Keratinocyte (primary cell): ENCODE data around the gene DMRTB1. TPM values are rescaled to one million over a fixed set of nuclear protein-coding genes. Genes with fewer than 3 reads are reported as not detected.

ENCODE experiments used
- DNase-seq: peaks from one replicate; pipeline ENCODE4 v3.0.0-alpha.2; 2011; ENCODE audit warnings: low read depth, missing footprints, low spot score
- FAIRE-seq: peaks from 2 replicates; lab custom pipeline; 2011; peaks lifted over from hg19 to GRCh38; lab: Jason Lieb, UNC
- H2AFZ ChIP-seq: 2 replicates; pipeline ENCODE4 v1.6.0; 2012; ENCODE audit warnings: low read length, control low read depth, inconsistent platforms; ENCODE audit not compliant: control insufficient read depth
- H3K27ac ChIP-seq: 2 replicates; pipeline ENCODE4 v1.5.1; 2011; ENCODE audit warnings: low read length; ENCODE audit not compliant: control insufficient read depth, insufficient read depth
- H3K27me3 ChIP-seq: 3 replicates; pipeline ENCODE4 v1.6.0; 2011; ENCODE audit warnings: low read length; ENCODE audit not compliant: control insufficient read depth, insufficient read depth; ENCODE audit errors: extremely low read depth
- H3K36me3 ChIP-seq, 2 experiments: 2 replicates in 1 of 2; 3 replicates in 1 of 2; pipeline ENCODE4 v1.5.1; 2011; ENCODE audit warnings: low read length in 2 of 2, mild to moderate bottlenecking in 1 of 2; ENCODE audit not compliant: control insufficient read depth in 2 of 2, insufficient read depth in 2 of 2; ENCODE audit errors: extremely low read depth in 1 of 2
- H3K4me1 ChIP-seq: 3 replicates; pipeline ENCODE4 v1.5.1; 2011; ENCODE audit warnings: low read length; ENCODE audit not compliant: control insufficient read depth, insufficient read depth; ENCODE audit errors: extremely low read depth
- H3K4me2 ChIP-seq: 3 replicates; pipeline ENCODE4 v1.6.0; 2011; ENCODE audit warnings: low read depth, low read length; ENCODE audit not compliant: control insufficient read depth, insufficient read depth; ENCODE audit errors: extremely low read depth
- H3K4me3 ChIP-seq, 3 experiments: fragments of 200-600 bp in 1 of 3; sonication (generic) in 1 of 3; 2 replicates in 2 of 3; 3 replicates in 1 of 3; pipeline ENCODE4 v1.5.1; 2011 to 2016; ENCODE audit warnings: low read length in 3 of 3, mild to moderate bottlenecking in 3 of 3, control low read depth in 2 of 3, inconsistent platforms in 1 of 3, low read depth in 1 of 3, mixed read lengths in 1 of 3, mixed run types in 1 of 3, moderate library complexity in 1 of 3; ENCODE audit not compliant: control insufficient read depth in 2 of 3, insufficient read depth in 2 of 3; ENCODE audit errors: extremely low read depth in 1 of 3
- H3K79me2 ChIP-seq: 2 replicates; pipeline ENCODE4 v1.6.0; 2012; ENCODE audit warnings: low read length; ENCODE audit not compliant: control insufficient read depth, insufficient read depth
- H3K9ac ChIP-seq: 3 replicates; pipeline ENCODE4 v1.6.0; 2011; ENCODE audit warnings: low read length; ENCODE audit not compliant: control insufficient read depth, insufficient read depth; ENCODE audit errors: extremely low read depth
- H3K9me1 ChIP-seq: 3 replicates; pipeline ENCODE4 v1.6.0; 2011; ENCODE audit warnings: low read length; ENCODE audit not compliant: control insufficient read depth, insufficient read depth; ENCODE audit errors: extremely low read depth
- H3K9me3 ChIP-seq: 2 replicates; pipeline ENCODE4 v1.5.1; 2012; ENCODE audit warnings: low read depth, low read length; ENCODE audit not compliant: control insufficient read depth
- H4K20me1 ChIP-seq: 3 replicates; pipeline ENCODE4 v1.6.0; 2011; ENCODE audit warnings: low read length; ENCODE audit not compliant: control insufficient read depth, insufficient read depth; ENCODE audit errors: extremely low read depth
- EZH2 ChIP-seq: IDR thresholded peaks from one replicate; pipeline ENCODE4 v1.6.1; 2012; ENCODE audit warnings: inconsistent platforms, mild to moderate bottlenecking, low read length, moderate library complexity
- dilution Hi-C: fragments of 300-500 bp; cut with MboI; formaldehyde crosslinking; loops from one replicate; pipeline ENCODE4 v1.7.0; 2020; ENCODE audit warnings: low sequenced_read_pairs; ENCODE audit not compliant: extremely low pct_ligation_motif_present
- polyA plus RNA-seq, 5 experiments: library from polyadenylated mRNA; depleted of rRNA in 3 of 5; stranded (reverse) in 3 of 5; stranded (forward) in 1 of 5; unstranded in 1 of 5; fragments of >200 nt; gene quantifications; 1 replicate in 1 of 5; 2 replicates in 3 of 5; 3 replicates in 1 of 5; pipeline versions ENCODE4 v1.2.1 to v1.2.3, GENCODE V29; 2011 to 2012; ENCODE audit warnings: missing spikeins in 2 of 5, low read depth in 1 of 5, low replicate concordance in 1 of 5
- TF ChIP-seq, protein P1 (sequence below), 3 experiments: IDR thresholded peaks in 1 of 3; conservative IDR thresholded peaks in 1 of 3; optimal IDR thresholded peaks in 1 of 3; 2 replicates in 2 of 3; 3 replicates in 1 of 3; pipeline versions ENCODE3 to v1.5.1; 2011; ENCODE audit warnings: low read length in 3 of 3, mild to moderate bottlenecking in 3 of 3, moderate library complexity in 2 of 3, control low read depth in 1 of 3, inconsistent platforms in 1 of 3; ENCODE audit not compliant: insufficient read depth in 2 of 3; ENCODE audit errors: extremely low read depth in 1 of 3

The DMRTB1 gene
- polyA plus RNA-seq, 1 donor (not counting 4 experiments of a cell fraction or from before 2014, with no cell fraction given), result not detected

DNA sequence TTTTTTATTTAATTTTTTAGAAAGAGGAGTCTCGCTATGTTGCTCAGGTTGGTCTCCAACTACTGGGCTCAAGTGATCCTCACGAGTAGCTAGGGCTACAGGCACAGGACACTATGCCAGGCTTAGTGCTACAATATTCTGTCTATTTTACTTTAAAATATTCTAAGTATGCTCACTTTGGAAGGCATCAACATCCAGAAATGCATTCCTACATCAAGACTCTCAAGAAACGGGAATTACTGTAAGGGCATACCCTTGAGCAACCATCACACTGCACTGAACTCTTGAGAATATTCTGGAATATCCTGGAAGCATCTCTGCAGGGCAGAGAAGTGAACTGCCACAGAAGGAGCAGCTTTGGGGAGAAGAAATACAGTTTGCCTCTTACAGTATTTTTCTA, 565 bp upstream of the DMRTB1 start:
- FAIRE-seq, result no peak
- H2AFZ ChIP-seq, result no peak overlapping the region
- dilution Hi-C loops, result no loop called here

DNA sequence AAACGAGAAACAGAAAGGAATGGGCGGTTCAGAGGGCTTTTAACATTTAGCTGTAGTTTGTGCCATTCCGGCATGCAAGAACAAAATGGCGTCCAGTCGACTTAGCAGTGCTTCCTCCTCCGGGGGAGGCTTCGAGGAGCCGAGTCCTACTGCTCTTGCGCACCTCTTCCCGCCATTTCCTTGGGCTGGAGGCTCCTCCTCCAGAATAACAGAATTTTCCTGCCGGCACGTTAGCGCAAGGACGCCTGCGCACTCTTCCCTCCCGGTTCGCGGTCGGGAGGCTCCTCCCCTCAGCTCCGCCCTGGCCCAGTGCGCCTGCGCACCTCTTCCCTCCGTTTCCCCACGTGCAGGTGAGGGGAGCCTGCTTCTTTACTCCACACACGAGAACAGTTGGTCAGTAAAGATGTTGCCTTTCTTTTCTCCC, 1.0 kb downstream of the DMRTB1 start:
- FAIRE-seq, result no peak
- no peak overlapping the region for H3K4me3 ChIP-seq
- no peaks in the 10 kb centered on the region for H4K20me1 ChIP-seq
- no peak for DNase-seq
- H3K79me2 ChIP-seq, result no peaks in the 10 kb centered on the region
- H3K9ac ChIP-seq, result no peak overlapping the region
- no peak overlapping the region for H3K27ac ChIP-seq
- no peaks in the 10 kb centered on the region for H3K9me3 ChIP-seq
- no peak for TF ChIP-seq EZH2
- no peak overlapping the region for H2AFZ ChIP-seq
- dilution Hi-C loops, result no loop called here
- H3K9me1 ChIP-seq, result no peaks in the 10 kb centered on the region
- no peaks in the 10 kb centered on the region for H3K36me3 ChIP-seq
- H3K4me1 ChIP-seq, result no peaks in the 10 kb centered on the region
- H3K27me3 ChIP-seq, result peaks cover 5% of the 10 kb centered on the region
- no peak overlapping the region for H3K4me2 ChIP-seq

More for the DNA sequence above, 565 bp upstream of the DMRTB1 start:
- H4K20me1 ChIP-seq, result no peaks in the 10 kb centered on the region
- H3K9ac ChIP-seq, result no peak overlapping the region
- no peaks in the 10 kb centered on the region for H3K4me1 ChIP-seq
- H3K79me2 ChIP-seq, result no peaks in the 10 kb centered on the region
- no peak overlapping the region for H3K4me3 ChIP-seq
- H3K27me3 ChIP-seq, result peaks cover 14% of the 10 kb centered on the region
- no peak for DNase-seq
- TF ChIP-seq, protein P1, sequence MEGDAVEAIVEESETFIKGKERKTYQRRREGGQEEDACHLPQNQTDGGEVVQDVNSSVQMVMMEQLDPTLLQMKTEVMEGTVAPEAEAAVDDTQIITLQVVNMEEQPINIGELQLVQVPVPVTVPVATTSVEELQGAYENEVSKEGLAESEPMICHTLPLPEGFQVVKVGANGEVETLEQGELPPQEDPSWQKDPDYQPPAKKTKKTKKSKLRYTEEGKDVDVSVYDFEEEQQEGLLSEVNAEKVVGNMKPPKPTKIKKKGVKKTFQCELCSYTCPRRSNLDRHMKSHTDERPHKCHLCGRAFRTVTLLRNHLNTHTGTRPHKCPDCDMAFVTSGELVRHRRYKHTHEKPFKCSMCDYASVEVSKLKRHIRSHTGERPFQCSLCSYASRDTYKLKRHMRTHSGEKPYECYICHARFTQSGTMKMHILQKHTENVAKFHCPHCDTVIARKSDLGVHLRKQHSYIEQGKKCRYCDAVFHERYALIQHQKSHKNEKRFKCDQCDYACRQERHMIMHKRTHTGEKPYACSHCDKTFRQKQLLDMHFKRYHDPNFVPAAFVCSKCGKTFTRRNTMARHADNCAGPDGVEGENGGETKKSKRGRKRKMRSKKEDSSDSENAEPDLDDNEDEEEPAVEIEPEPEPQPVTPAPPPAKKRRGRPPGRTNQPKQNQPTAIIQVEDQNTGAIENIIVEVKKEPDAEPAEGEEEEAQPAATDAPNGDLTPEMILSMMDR (optimal IDR thresholded peaks at IDR 0.05 in 1 of 3, IDR thresholded peaks at IDR 0.05 in 1 of 3, conservative IDR thresholded peaks at IDR 0.05 in 1 of 3; ENCODE audit: extremely low read depth in 1 of 3, insufficient read depth in 2 of 3, low read length in 3 of 3), result no peak
- TF ChIP-seq EZH2, result no peak
- no peak overlapping the region for H3K4me2 ChIP-seq
- H3K9me1 ChIP-seq, result no peaks in the 10 kb centered on the region
- no peaks in the 10 kb centered on the region for H3K36me3 ChIP-seq
- H3K27ac ChIP-seq, result no peak overlapping the region
- H3K9me3 ChIP-seq, result no peaks in the 10 kb centered on the region
